Measurements from ENCODE around the gene ALG14. TPM values are rescaled to one million over a fixed set of nuclear protein-coding genes. Genes with fewer than 3 reads are reported as not detected.

Gene ALG14
- total RNA-seq, 1 donor from 2014 or later: 0.49 TPM

DNA sequence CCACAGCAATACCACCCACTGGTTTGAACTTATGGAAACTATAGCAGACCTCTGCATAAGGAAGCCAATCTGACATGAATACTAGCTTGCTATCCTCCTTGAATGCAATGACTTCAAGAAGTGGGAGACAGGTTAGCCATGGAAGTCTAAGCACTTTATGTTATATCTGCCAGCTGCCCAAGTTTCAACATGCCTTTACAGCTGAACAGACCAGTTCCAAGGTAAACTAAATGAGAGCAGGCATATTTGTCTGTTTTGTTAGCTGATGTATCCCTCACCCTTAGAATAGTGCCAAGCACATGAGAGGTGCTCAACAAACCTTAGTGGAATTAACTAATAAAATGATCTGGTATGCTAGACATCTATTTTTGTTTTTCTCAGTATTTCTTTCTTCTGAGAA lies 65.1 kb downstream of the ALG14 start:
- Histone ChIP-seq H3K9me3 (ENCODE audit: low read depth) (no peaks in the 10 kb centered on the region), H3K27ac (no peak overlapping the region), H4K20me1 (ENCODE audit: low read depth) (no peaks in the 10 kb centered on the region), H3K4me3 (no peak overlapping the region), H3K27me3 (no peaks in the 10 kb centered on the region), H2AFZ (replicated peaks) (no peak overlapping the region), H3K79me2 (ENCODE audit: low read depth) (no peaks in the 10 kb centered on the region), H3K4me2 (no peak overlapping the region), H3K4me1 (peaks cover 4% of the 10 kb centered on the region), H3K36me3 (no peaks in the 10 kb centered on the region), H3K9ac (no peak overlapping the region), H3F3A (ENCODE audit: low read depth) (no peaks in the 10 kb centered on the region)
- peaks cover 2% of the 10 kb centered on the region for H3K27me3 Mint-ChIP-seq (ENCODE audit: insufficient read depth, low read depth)
- H3K36me3 Mint-ChIP-seq: no peaks in the 10 kb centered on the region
- DNase-seq (ENCODE audit: low spot score): no peak
- TF ChIP-seq CTCF (IDR thresholded peaks at IDR 0.05): no peak
- TF ChIP-seq EZH2 (IDR thresholded peaks at IDR 0.05): no peak
- no peak for TF ChIP-seq EZH2phosphoT487 (IDR thresholded peaks at IDR 0.05)
- peaks cover 9% of the 10 kb centered on the region for H3K4me1 Mint-ChIP-seq
- no peak overlapping the region for H3K4me3 Mint-ChIP-seq
- peaks cover 2% of the 10 kb centered on the region for H3K9me3 Mint-ChIP-seq
- no peak overlapping the region for H3K27ac Mint-ChIP-seq

- Histone ChIP-seq H3K36me3 (no peaks in the 10 kb centered on the region), H3K79me2 (ENCODE audit: low read depth) (no peaks in the 10 kb centered on the region), H4K20me1 (ENCODE audit: low read depth) (no peaks in the 10 kb centered on the region), H3K4me2 (no peak overlapping the region), H3K4me3 (no peak overlapping the region), H2AFZ (replicated peaks) (no peak overlapping the region), H3K4me1 (peaks cover 12% of the 10 kb centered on the region), H3F3A (ENCODE audit: low read depth) (no peaks in the 10 kb centered on the region), H3K9ac (no peak overlapping the region), H3K9me3 (ENCODE audit: low read depth) (no peaks in the 10 kb centered on the region), H3K27me3 (no peaks in the 10 kb centered on the region), H3K27ac (no peak overlapping the region)
- peak overlapping the region; percentile 18 for H3K27ac Mint-ChIP-seq
- peaks cover 19% of the 10 kb centered on the region for H3K4me1 Mint-ChIP-seq
- DNase-seq (ENCODE audit: low spot score): no peak
- H3K27me3 Mint-ChIP-seq (ENCODE audit: insufficient read depth, low read depth): no peaks in the 10 kb centered on the region
- no peak overlapping the region for H3K4me3 Mint-ChIP-seq
- no peaks in the 10 kb centered on the region for H3K36me3 Mint-ChIP-seq
- H3K9me3 Mint-ChIP-seq: peaks cover 2% of the 10 kb centered on the region
- no peak for TF ChIP-seq EZH2 (IDR thresholded peaks at IDR 0.05)
- TF ChIP-seq CTCF (IDR thresholded peaks at IDR 0.05): no peak
- no peak for TF ChIP-seq EZH2phosphoT487 (IDR thresholded peaks at IDR 0.05)
Observed at GRCh38 chr1:95006681-95007080, 66.1 kb downstream of the ALG14 start.

- Mint-ChIP-seq H3K36me3 (no peaks in the 10 kb centered on the region), H3K27me3 (ENCODE audit: insufficient read depth, low read depth) (no peaks in the 10 kb centered on the region), H3K4me1 (peaks cover 27% of the 10 kb centered on the region), H3K27ac (no peak overlapping the region), H3K9me3 (peaks cover 2% of the 10 kb centered on the region), H3K4me3 (no peak overlapping the region)
- Histone ChIP-seq H3K36me3 (no peaks in the 10 kb centered on the region), H3K4me2 (no peak overlapping the region), H3K27me3 (no peaks in the 10 kb centered on the region), H3K27ac (no peak overlapping the region), H3K4me1 (peaks cover 18% of the 10 kb centered on the region), H3F3A (ENCODE audit: low read depth) (no peaks in the 10 kb centered on the region), H2AFZ (replicated peaks) (no peak overlapping the region), H3K9ac (no peak overlapping the region), H3K79me2 (ENCODE audit: low read depth) (no peaks in the 10 kb centered on the region), H3K4me3 (no peak overlapping the region), H3K9me3 (ENCODE audit: low read depth) (no peaks in the 10 kb centered on the region), H4K20me1 (ENCODE audit: low read depth) (no peaks in the 10 kb centered on the region)
- TF ChIP-seq EZH2phosphoT487 (IDR thresholded peaks at IDR 0.05) (no peak), CTCF (IDR thresholded peaks at IDR 0.05) (no peak), EZH2 (IDR thresholded peaks at IDR 0.05) (no peak)
- DNase-seq (ENCODE audit: low spot score): no peak
Observed at GRCh38 chr1:95005584-95005983, 67.2 kb downstream of the ALG14 start.

Data from neural progenitor cell (in vitro differentiated cells).